Measurements from ENCODE around the gene CTBP2.

DNA sequence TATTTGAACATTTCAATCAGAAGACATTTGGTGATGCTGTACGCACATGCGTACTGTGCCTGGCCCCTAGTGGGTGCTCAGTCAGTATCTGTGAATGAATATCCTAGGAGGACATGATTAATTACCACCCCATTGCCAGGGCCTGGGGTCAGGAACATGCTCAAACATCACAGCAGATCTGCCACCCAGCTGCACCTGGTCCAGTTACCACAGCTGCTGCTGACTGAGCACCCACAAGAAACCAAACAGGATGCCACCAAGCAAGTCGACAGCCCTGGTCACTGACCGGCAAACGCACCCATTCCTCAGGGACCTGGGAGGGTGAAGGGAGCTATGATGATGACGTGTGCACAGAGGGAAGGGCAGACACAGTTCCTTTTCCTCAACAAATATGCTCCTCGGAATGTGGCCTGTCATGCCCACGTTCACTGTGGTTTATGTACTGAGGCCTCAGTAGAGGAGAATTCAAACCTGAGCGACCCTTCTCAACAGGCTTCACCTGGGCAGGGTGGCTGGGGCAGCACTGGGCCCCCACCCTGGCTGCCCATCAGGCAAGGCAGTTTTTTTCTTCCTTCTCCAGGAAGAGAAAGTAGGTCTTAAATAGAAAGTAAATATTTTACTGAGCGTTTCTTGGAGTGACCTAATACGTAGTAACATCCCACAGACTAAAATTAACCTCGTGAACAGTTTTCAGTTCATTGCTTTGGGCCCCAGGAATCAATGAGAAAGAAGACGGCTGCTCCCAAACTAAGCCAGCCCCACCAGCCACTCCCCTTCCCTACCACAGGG is 13.4 kb downstream of the CTBP2 start:
- no peak for TF ChIP-seq BHLHE40 (IDR thresholded peaks at IDR 0.05; ENCODE audit: borderline replicate concordance)
- TF ChIP-seq NFRKB (IDR thresholded peaks at IDR 0.05) = no peak
- TF ChIP-seq SP1 (IDR thresholded peaks at IDR 0.05) = no peak
- TF ChIP-seq TARDBP (IDR thresholded peaks at IDR 0.05) = no peak
- TF ChIP-seq FOXM1 (IDR thresholded peaks at IDR 0.05; ENCODE audit: borderline replicate concordance) = no peak
- no peak for TF ChIP-seq FOXA1 (IDR thresholded peaks at IDR 0.05)
- no peak for TF ChIP-seq ZNF384 (IDR thresholded peaks at IDR 0.05)
- TF ChIP-seq, protein P1, sequence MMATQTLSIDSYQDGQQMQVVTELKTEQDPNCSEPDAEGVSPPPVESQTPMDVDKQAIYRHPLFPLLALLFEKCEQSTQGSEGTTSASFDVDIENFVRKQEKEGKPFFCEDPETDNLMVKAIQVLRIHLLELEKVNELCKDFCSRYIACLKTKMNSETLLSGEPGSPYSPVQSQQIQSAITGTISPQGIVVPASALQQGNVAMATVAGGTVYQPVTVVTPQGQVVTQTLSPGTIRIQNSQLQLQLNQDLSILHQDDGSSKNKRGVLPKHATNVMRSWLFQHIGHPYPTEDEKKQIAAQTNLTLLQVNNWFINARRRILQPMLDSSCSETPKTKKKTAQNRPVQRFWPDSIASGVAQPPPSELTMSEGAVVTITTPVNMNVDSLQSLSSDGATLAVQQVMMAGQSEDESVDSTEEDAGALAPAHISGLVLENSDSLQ (IDR thresholded peaks at IDR 0.05) = no peak
- TF ChIP-seq L3MBTL2 (conservative IDR thresholded peaks at IDR 0.05) = no peak
- no peak for TF ChIP-seq ARNT (IDR thresholded peaks at IDR 0.05)
- no peak for TF ChIP-seq SUZ12 (IDR thresholded peaks at IDR 0.05)
